H9 (cell line): Measurements from ENCODE around the gene EFNA5. TPM values are rescaled to one million over a fixed set of nuclear protein-coding genes. Genes with fewer than 3 reads are reported as not detected.

Source experiments
- DNase-seq: peaks from one replicate; pipeline ENCODE4 v3.0.0-alpha.2; 2017
- H2AFZ ChIP-seq: one replicate; pipeline ENCODE4 v1.6.1; 2013; ENCODE audit warnings: mild to moderate bottlenecking, low read length, control low read depth, moderate library complexity
- H2AK5ac ChIP-seq: 2 replicates; pipeline ENCODE4 v1.6.1; 2013; ENCODE audit warnings: low read length, control low read depth, mixed read lengths; ENCODE audit not compliant: insufficient read length
- H2BK120ac ChIP-seq: one replicate; pipeline ENCODE4 v1.6.1; 2013; ENCODE audit warnings: low read depth, mild to moderate bottlenecking, low read length, control low read depth, inconsistent platforms; ENCODE audit not compliant: poor library complexity, severe bottlenecking
- H2BK12ac ChIP-seq: 2 replicates; pipeline ENCODE4 v1.6.1; 2013; ENCODE audit warnings: low read length, control low read depth, mixed read lengths, low read depth; ENCODE audit not compliant: insufficient read length
- H2BK15ac ChIP-seq: 2 replicates; pipeline ENCODE4 v1.6.1; 2013; ENCODE audit warnings: low read depth, low read length, control low read depth
- H2BK20ac ChIP-seq: one replicate; pipeline ENCODE4 v1.6.1; 2013; ENCODE audit warnings: low read depth, mild to moderate bottlenecking, low read length, control low read depth, inconsistent platforms; ENCODE audit not compliant: poor library complexity, severe bottlenecking
- H2BK5ac ChIP-seq: 2 replicates; pipeline ENCODE4 v1.6.1; 2013; ENCODE audit warnings: low read length, control low read depth, mixed read lengths; ENCODE audit not compliant: insufficient read length
- H3K14ac ChIP-seq: 2 replicates; pipeline ENCODE4 v1.6.1; 2013; ENCODE audit warnings: low read length, control low read depth; ENCODE audit not compliant: insufficient read depth
- H3K18ac ChIP-seq: 2 replicates; pipeline ENCODE4 v1.6.1; 2013; ENCODE audit warnings: low read depth, mild to moderate bottlenecking, mixed read lengths, low read length, control low read depth; ENCODE audit not compliant: insufficient read length
- H3K23ac ChIP-seq: 2 replicates; pipeline ENCODE4 v1.6.1; 2013; ENCODE audit warnings: low read length, control low read depth, mixed read lengths, low read depth; ENCODE audit not compliant: insufficient read length
- H3K23me2 ChIP-seq: 2 replicates; pipeline ENCODE4 v1.6.1; 2013; ENCODE audit warnings: low read depth, mild to moderate bottlenecking, mixed read lengths, low read length, control low read depth; ENCODE audit not compliant: insufficient read length, poor library complexity, severe bottlenecking
- H3K27ac ChIP-seq: 2 replicates; pipeline ENCODE4 v1.5.1; 2013; ENCODE audit warnings: low read length, control low read depth, mixed read lengths, low read depth; ENCODE audit not compliant: insufficient read length
- H3K27me3 ChIP-seq: 2 replicates; pipeline ENCODE4 v1.6.1; 2013; ENCODE audit warnings: low read length, control low read depth, inconsistent platforms; ENCODE audit not compliant: insufficient read depth
- H3K4ac ChIP-seq: 2 replicates; pipeline ENCODE4 v1.6.1; 2013; ENCODE audit warnings: low read depth, mild to moderate bottlenecking, control low read depth, inconsistent platforms, low read length, moderate library complexity
- H3K4me1 ChIP-seq: 2 replicates; pipeline ENCODE4 v1.6.1; 2013; ENCODE audit warnings: low read length, control low read depth, inconsistent platforms; ENCODE audit not compliant: insufficient read depth
- H3K4me2 ChIP-seq: 2 replicates; pipeline ENCODE4 v1.6.1; 2013; ENCODE audit warnings: low read length, control low read depth, mixed read lengths; ENCODE audit not compliant: insufficient read length, insufficient read depth
- H3K56ac ChIP-seq: 2 replicates; pipeline ENCODE4 v1.6.1; 2013; ENCODE audit warnings: low read depth, mild to moderate bottlenecking, mixed read lengths, low read length, control low read depth; ENCODE audit not compliant: insufficient read length
- H3K79me1 ChIP-seq: 2 replicates; pipeline ENCODE4 v1.6.1; 2013; ENCODE audit warnings: low read depth, mild to moderate bottlenecking, moderate library complexity, low read length, control low read depth, inconsistent platforms; ENCODE audit not compliant: insufficient read depth, poor library complexity, severe bottlenecking
- H3K79me2 ChIP-seq: 2 replicates; pipeline ENCODE4 v1.6.1; 2013; ENCODE audit warnings: low read length, control low read depth, inconsistent platforms; ENCODE audit not compliant: insufficient read depth
- H3K9ac ChIP-seq: 2 replicates; pipeline ENCODE4 v1.6.1; 2013; ENCODE audit warnings: low read length, control low read depth, mixed read lengths; ENCODE audit not compliant: insufficient read length; ENCODE audit errors: extremely low read depth
- H3K9me3 ChIP-seq: one replicate; pipeline ENCODE4 v1.6.1; 2013; ENCODE audit warnings: low read depth, low read length, inconsistent platforms; ENCODE audit not compliant: control insufficient read depth
- H3T11ph ChIP-seq: one replicate; pipeline ENCODE4 v1.6.1; 2013; ENCODE audit warnings: mild to moderate bottlenecking, low read length, control low read depth, inconsistent platforms
- H4K20me1 ChIP-seq: one replicate; pipeline ENCODE4 v1.6.1; 2013; ENCODE audit not compliant: control insufficient read depth, insufficient read length, insufficient read depth
- H4K5ac ChIP-seq: 2 replicates; pipeline ENCODE4 v1.6.1; 2013; ENCODE audit warnings: low read depth, mild to moderate bottlenecking, mixed read lengths, low read length, control low read depth; ENCODE audit not compliant: insufficient read length
- H4K8ac ChIP-seq: replicated peaks from 2 replicates; pipeline ENCODE4 v1.6.1; 2013; ENCODE audit warnings: low read length, control low read depth, mixed read lengths, low read depth; ENCODE audit not compliant: insufficient read length
- H4K91ac ChIP-seq: 2 replicates; pipeline ENCODE4 v1.6.1; 2013; ENCODE audit warnings: low read depth, mild to moderate bottlenecking, moderate library complexity, mixed read lengths, low read length, control low read depth; ENCODE audit not compliant: insufficient read length
- H3K27ac Mint-ChIP-seq, 3 experiments: 2 replicates in 2 of 3; 3 replicates in 1 of 3; pipeline ENCODE4 v1.8.0; 2020 to 2021; ENCODE audit warnings: mixed read lengths in 3 of 3, mild to moderate bottlenecking in 1 of 3, moderate library complexity in 1 of 3
- H3K27me3 Mint-ChIP-seq: 2 replicates; pipeline ENCODE4 v1.8.0; 2021; ENCODE audit warnings: low read depth, mild to moderate bottlenecking, moderate library complexity, mixed read lengths
- H3K36me3 Mint-ChIP-seq, 3 experiments: 2 replicates in 2 of 3; 3 replicates in 1 of 3; pipeline ENCODE4 v1.8.0; 2020 to 2021; ENCODE audit warnings: low read depth in 3 of 3, mixed read lengths in 3 of 3; ENCODE audit not compliant: insufficient read depth in 1 of 3
- H3K4me1 Mint-ChIP-seq, 2 experiments: 2 replicates each; pipeline ENCODE4 v1.8.0; 2020; ENCODE audit warnings: mixed read lengths in 2 of 2
- H3K4me3 Mint-ChIP-seq, 2 experiments: 2 replicates in 1 of 2; 3 replicates in 1 of 2; pipeline ENCODE4 v1.8.0; 2020 to 2021; ENCODE audit warnings: mild to moderate bottlenecking in 2 of 2, mixed read lengths in 2 of 2, moderate library complexity in 1 of 2
- H3K9me3 Mint-ChIP-seq, 2 experiments: 2 replicates in 1 of 2; 3 replicates in 1 of 2; pipeline ENCODE4 v1.8.0; 2020; ENCODE audit warnings: mild to moderate bottlenecking in 2 of 2, mixed read lengths in 2 of 2, moderate library complexity in 1 of 2
- WGBS: extraction: QIAGEN DNeasy Blood & Tissue Kit; methylation state at CpG from one replicate; pipeline ENCODE4 v1.1.7; 2013; ENCODE audit warnings: missing lambda C conversion rate, low lambda C conversion rate, mixed read lengths; ENCODE audit not compliant: insufficient read length; ENCODE audit errors: extremely low coverage; 5-methylcytosine and 5-hydroxymethylcytosine counted together
- total RNA-seq: library from RNA; stranded (reverse); gene quantifications from 2 replicates; pipeline ENCODE4 v1.2.1, GENCODE V29; 2021
- TF ChIP-seq, protein P1 (sequence below): fragments of 200-600 bp; sonication (generic); conservative IDR thresholded peaks from 3 replicates; pipeline ENCODE4 v1.8.0; 2021; ENCODE audit warnings: antibody characterized with exemption, mild to moderate bottlenecking

The EFNA5 gene
- total RNA-seq, 1 experiment from 2014 or later: 20.4 TPM

DNA sequence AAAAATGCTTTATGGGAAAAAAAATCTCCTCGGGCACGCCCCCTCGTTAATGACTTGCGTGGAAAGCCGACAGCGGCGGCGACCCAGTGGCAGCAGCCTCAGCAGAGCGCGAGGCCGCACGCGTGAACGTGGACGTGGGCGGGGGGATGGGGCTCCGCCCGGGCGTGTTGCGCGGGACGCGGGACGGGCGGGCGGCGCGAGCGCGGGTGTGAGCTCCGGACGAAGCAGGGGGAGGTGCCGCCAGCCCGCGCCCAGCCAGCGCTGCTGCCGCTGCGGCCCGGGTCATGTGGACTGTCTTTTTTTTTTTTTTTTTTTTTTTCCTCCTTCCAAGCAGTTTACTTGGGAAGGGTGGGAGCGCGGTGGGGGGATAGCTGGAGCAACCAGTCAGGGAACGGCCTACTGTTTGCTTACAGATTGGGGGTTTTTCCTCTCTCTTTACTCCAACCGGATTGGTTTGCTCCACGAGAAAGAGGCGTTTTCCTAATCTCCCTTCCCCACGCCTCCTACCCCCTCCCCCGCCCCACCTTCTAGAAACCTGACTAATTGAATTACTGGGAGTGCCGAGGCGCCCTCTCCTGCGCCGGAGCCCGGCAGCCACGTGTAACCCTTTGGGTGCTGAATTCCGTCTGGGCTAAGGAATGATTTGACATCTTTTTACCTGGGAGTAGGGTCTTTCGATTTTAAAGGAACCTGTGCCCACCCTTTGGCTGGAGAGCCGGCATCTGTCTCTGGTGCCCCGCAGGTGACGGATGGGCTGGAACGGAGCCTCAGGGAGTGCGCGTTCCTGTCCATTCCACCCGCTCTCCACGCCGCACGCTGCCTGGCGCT is 1.7 kb upstream of the EFNA5 start:
- Histone ChIP-seq H2AFZ (no peak overlapping the region), H3K4me1 (peaks cover 2% of the 10 kb centered on the region; the same call in 1 of the 2 replicates), H4K91ac (no peak overlapping the region), H3K18ac (no peak overlapping the region), H3K56ac (no peak overlapping the region), H2BK120ac (no peak overlapping the region), H3K79me1 (no peaks in the 10 kb centered on the region), H2BK5ac (no peak overlapping the region), H3K27ac (no peak overlapping the region), H3K23me2 (peaks cover 43% of the 10 kb centered on the region), H3K9ac (peak overlapping the region; percentile 49), H3T11ph (no peak overlapping the region), H2BK15ac (no peak overlapping the region), H3K4me2 (peak overlapping the region; percentile 97), H4K20me1 (no peaks in the 10 kb centered on the region), H3K14ac (no peak overlapping the region), H3K23ac (no peak overlapping the region), H3K4ac (no peak overlapping the region), H3K27me3 (peaks cover 2% of the 10 kb centered on the region; the same call in 1 of the 2 replicates), H3K79me2 (no peaks in the 10 kb centered on the region), H2AK5ac (no peak overlapping the region), H4K8ac (no peak overlapping the region), H4K5ac (no peak overlapping the region), H2BK20ac (no peak overlapping the region), H2BK12ac (no peak overlapping the region), H3K9me3 (no peaks in the 10 kb centered on the region)
- Mint-ChIP-seq H3K4me1 (peaks cover 32 to 37% of the 10 kb centered on the region in 2 experiments), H3K27ac (peak overlapping the region; percentile 91 to 98 (median 91); a peak in 5 of 7 replicates), H3K4me3 (peak overlapping the region; percentile 90 to 93), H3K36me3 (no peaks in the 10 kb centered on the region), H3K27me3 (peaks cover 13% of the 10 kb centered on the region), H3K9me3 (no peaks in the 10 kb centered on the region; a peak in 1 of 5 replicates)
- DNase-seq: peak; percentile 98
- no CpG with 5 or more reads among the region's 66 CpGs for WGBS
- TF ChIP-seq, protein P1, sequence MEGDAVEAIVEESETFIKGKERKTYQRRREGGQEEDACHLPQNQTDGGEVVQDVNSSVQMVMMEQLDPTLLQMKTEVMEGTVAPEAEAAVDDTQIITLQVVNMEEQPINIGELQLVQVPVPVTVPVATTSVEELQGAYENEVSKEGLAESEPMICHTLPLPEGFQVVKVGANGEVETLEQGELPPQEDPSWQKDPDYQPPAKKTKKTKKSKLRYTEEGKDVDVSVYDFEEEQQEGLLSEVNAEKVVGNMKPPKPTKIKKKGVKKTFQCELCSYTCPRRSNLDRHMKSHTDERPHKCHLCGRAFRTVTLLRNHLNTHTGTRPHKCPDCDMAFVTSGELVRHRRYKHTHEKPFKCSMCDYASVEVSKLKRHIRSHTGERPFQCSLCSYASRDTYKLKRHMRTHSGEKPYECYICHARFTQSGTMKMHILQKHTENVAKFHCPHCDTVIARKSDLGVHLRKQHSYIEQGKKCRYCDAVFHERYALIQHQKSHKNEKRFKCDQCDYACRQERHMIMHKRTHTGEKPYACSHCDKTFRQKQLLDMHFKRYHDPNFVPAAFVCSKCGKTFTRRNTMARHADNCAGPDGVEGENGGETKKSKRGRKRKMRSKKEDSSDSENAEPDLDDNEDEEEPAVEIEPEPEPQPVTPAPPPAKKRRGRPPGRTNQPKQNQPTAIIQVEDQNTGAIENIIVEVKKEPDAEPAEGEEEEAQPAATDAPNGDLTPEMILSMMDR: no peak
